A549 treated with DMSO at 1 μM for 4 hours (cell line): Measurements from ENCODE around the gene SLC30A4. TPM values are rescaled to one million over a fixed set of nuclear protein-coding genes. Genes with fewer than 3 reads are reported as not detected.

Experiments used
- total RNA-seq: library from RNA; stranded (reverse); fragments of 200-300 nt; extraction: Qiagen RNA extraction; gene quantifications from 5 replicates; pipeline ENCODE4 v1.2.3, GENCODE V29; 2022; ENCODE audit warnings: low read depth

The SLC30A4 gene, protein sequence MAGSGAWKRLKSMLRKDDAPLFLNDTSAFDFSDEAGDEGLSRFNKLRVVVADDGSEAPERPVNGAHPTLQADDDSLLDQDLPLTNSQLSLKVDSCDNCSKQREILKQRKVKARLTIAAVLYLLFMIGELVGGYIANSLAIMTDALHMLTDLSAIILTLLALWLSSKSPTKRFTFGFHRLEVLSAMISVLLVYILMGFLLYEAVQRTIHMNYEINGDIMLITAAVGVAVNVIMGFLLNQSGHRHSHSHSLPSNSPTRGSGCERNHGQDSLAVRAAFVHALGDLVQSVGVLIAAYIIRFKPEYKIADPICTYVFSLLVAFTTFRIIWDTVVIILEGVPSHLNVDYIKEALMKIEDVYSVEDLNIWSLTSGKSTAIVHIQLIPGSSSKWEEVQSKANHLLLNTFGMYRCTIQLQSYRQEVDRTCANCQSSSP
- 1.7 to 2.1 TPM (median 1.8 TPM) in 5 replicates for total RNA-seq

GRCh38 chr15:45522328-45523165 is at the start of gene SLC30A4:
TSS of gene SLC30A4 (minus strand) at chr15:45522755. CDS start at chr15:45522354, 401 bp downstream.

Other genes with a start within 250 kb of the SLC30A4 start
- 2.3 to 3.1 TPM (median 2.5 TPM) in 5 replicates for gene GATM, start 144.2 kb downstream of the SLC30A4 start, total RNA-seq
- gene BLOC1S6, start 64.6 kb upstream of the SLC30A4 start, total RNA-seq: 18.6 to 24.3 TPM (median 22.2 TPM) in 5 replicates
- 59.9 to 68.2 TPM (median 64.9 TPM) in 5 replicates for gene SQOR, start 112.3 kb upstream of the SLC30A4 start, total RNA-seq